CD14-positive monocyte (primary cell): ENCODE measurements around the gene SEC16B. TPM values are rescaled to one million over a fixed set of nuclear protein-coding genes. Genes with fewer than 3 reads are reported as not detected.

Source experiments
- DNase-seq, 3 donors: peaks; one replicate each; pipeline ENCODE4 v3.0.0-alpha.2; 2011 to 2022
- H2AFZ ChIP-seq: 2 replicates; pipeline ENCODE4 v1.6.0; 2012; ENCODE audit warnings: mild to moderate bottlenecking, low read depth, low read length, inconsistent platforms; ENCODE audit not compliant: insufficient read depth, poor library complexity, severe bottlenecking
- H3K27ac ChIP-seq, 2 donors: 1 replicate in 1 of 2; 2 replicates in 1 of 2; pipeline ENCODE4 v1.5.1; 2012 to 2013; ENCODE audit warnings: low read length in 2 of 2, control low read depth in 1 of 2, inconsistent platforms in 1 of 2, low read depth in 1 of 2, mild to moderate bottlenecking in 1 of 2
- H3K27me3 ChIP-seq, 2 donors: one replicate each; pipeline versions ENCODE4 v1.6.0 to v1.6.1; 2011 to 2013; ENCODE audit warnings: low read length in 2 of 2; ENCODE audit not compliant: control insufficient read depth in 2 of 2, insufficient read depth in 2 of 2
- H3K36me3 ChIP-seq, 2 donors: replicated peaks in 1 of 2; 1 replicate in 1 of 2; 2 replicates in 1 of 2; pipeline versions ENCODE4 v1.5.1 to v1.6.1; 2012 to 2013; ENCODE audit warnings: low read length in 2 of 2, control low read depth in 1 of 2, inconsistent platforms in 1 of 2, mild to moderate bottlenecking in 1 of 2; ENCODE audit not compliant: insufficient read depth in 2 of 2, control insufficient read depth in 1 of 2
- H3K4me1 ChIP-seq, 2 donors: 1 replicate in 1 of 2; 2 replicates in 1 of 2; pipeline versions ENCODE4 v1.5.1 to v1.6.1; 2012 to 2013; ENCODE audit warnings: low read length in 2 of 2, control low read depth in 1 of 2, inconsistent platforms in 1 of 2, mild to moderate bottlenecking in 1 of 2, moderate library complexity in 1 of 2; ENCODE audit not compliant: insufficient read depth in 2 of 2, control insufficient read depth in 1 of 2
- H3K4me2 ChIP-seq: replicated peaks from 2 replicates; pipeline ENCODE3; 2012; ENCODE audit warnings: low read length, moderate library complexity, mild to moderate bottlenecking; ENCODE audit not compliant: poor library complexity, severe bottlenecking; ENCODE audit errors: extremely low read depth
- H3K4me3 ChIP-seq, 3 experiments: fragments of 200-600 bp in 1 of 3; sonication (generic) in 1 of 3; replicated peaks in 1 of 3; 1 replicate in 2 of 3; 2 replicates in 1 of 3; pipeline ENCODE4 v1.5.1; 2011 to 2013; ENCODE audit warnings: low read length in 3 of 3, mild to moderate bottlenecking in 3 of 3, control low read depth in 2 of 3, low read depth in 2 of 3, inconsistent platforms in 1 of 3, moderate library complexity in 1 of 3
- H3K79me2 ChIP-seq: 2 replicates; pipeline ENCODE4 v1.6.0; 2012; ENCODE audit warnings: mild to moderate bottlenecking, control low read depth, inconsistent platforms, low read length, moderate library complexity; ENCODE audit not compliant: insufficient read depth
- H3K9ac ChIP-seq: 2 replicates; pipeline ENCODE4 v1.6.0; 2017; ENCODE audit warnings: low read length, mild to moderate bottlenecking; ENCODE audit not compliant: insufficient read depth, poor library complexity, severe bottlenecking
- H3K9me3 ChIP-seq, 2 donors: replicated peaks in 1 of 2; 1 replicate in 1 of 2; 2 replicates in 1 of 2; pipeline versions ENCODE4 v1.5.1 to v1.6.1; 2012 to 2013; ENCODE audit warnings: low read length in 2 of 2, control low read depth in 1 of 2; ENCODE audit not compliant: control insufficient read depth in 1 of 2, insufficient read depth in 1 of 2
- H4K20me1 ChIP-seq: 2 replicates; pipeline ENCODE4 v1.6.0; 2012; ENCODE audit warnings: mild to moderate bottlenecking, low read length, control low read depth, moderate library complexity; ENCODE audit not compliant: insufficient read depth
- H3K27ac Mint-ChIP-seq, 7 donors: one replicate each; pipeline ENCODE4 v1.8.0; 2020; ENCODE audit warnings: mild to moderate bottlenecking in 7 of 7, mixed read lengths in 7 of 7, moderate library complexity in 6 of 7, inconsistent platforms in 2 of 7
- H3K27me3 Mint-ChIP-seq, 3 donors: one replicate each; pipeline ENCODE4 v1.8.0; 2021 to 2022; ENCODE audit warnings: low read depth in 3 of 3, mild to moderate bottlenecking in 3 of 3, mixed read lengths in 3 of 3, moderate library complexity in 3 of 3, inconsistent platforms in 1 of 3
- H3K36me3 Mint-ChIP-seq, 2 donors: one replicate each; pipeline ENCODE4 v1.8.0; 2020; ENCODE audit warnings: mixed read lengths in 2 of 2, inconsistent platforms in 1 of 2, mild to moderate bottlenecking in 1 of 2
- H3K4me1 Mint-ChIP-seq: one replicate; pipeline ENCODE4 v1.8.0; 2020; ENCODE audit warnings: mild to moderate bottlenecking, mixed read lengths
- H3K4me3 Mint-ChIP-seq, 2 donors: one replicate each; pipeline ENCODE4 v1.8.0; 2020; ENCODE audit warnings: mild to moderate bottlenecking in 2 of 2, mixed read lengths in 2 of 2, moderate library complexity in 1 of 2
- H3K9me3 Mint-ChIP-seq, 7 donors: one replicate each; pipeline ENCODE4 v1.8.0; 2020 to 2022; ENCODE audit warnings: mixed read lengths in 7 of 7, mild to moderate bottlenecking in 6 of 7, moderate library complexity in 6 of 7, inconsistent platforms in 2 of 7
- WGBS: methylation state at CpG from one replicate; pipeline ENCODE4 v1.1.5; 2013; ENCODE audit warnings: missing lambda C conversion rate; ENCODE audit not compliant: insufficient coverage; 5-methylcytosine and 5-hydroxymethylcytosine counted together
- intact Hi-C, 2 donors: fragments of 100-400 bp; cut with micrococcal nuclease; formaldehyde crosslinking; loops; one replicate each; pipeline versions ENCODE4 v1.15.0 to v1.15.1; 2023
- polyA plus RNA-seq, 3 donors: library from polyadenylated mRNA; depleted of rRNA in 1 of 3; unstranded in 2 of 3; stranded (reverse) in 1 of 3; fragments of 300-500 nt in 2 of 3; fragments of >200 nt in 1 of 3; fragmentation: Illumina TruSeq in 2 of 3; gene quantifications; 1 replicate in 2 of 3; 2 replicates in 1 of 3; pipeline ENCODE4 v1.2.3, GENCODE V29; 2012 to 2021
- TF ChIP-seq, protein P1 (sequence below): fragments of 200-600 bp; IDR thresholded peaks from one replicate; pipeline ENCODE4 v1.8.0; 2022; ENCODE audit warnings: antibody characterized with exemption, mild to moderate bottlenecking

Gene SEC16B
- polyA plus RNA-seq, 3 donors = 0.10 to 2.0 TPM; not detected in 1

DNA sequence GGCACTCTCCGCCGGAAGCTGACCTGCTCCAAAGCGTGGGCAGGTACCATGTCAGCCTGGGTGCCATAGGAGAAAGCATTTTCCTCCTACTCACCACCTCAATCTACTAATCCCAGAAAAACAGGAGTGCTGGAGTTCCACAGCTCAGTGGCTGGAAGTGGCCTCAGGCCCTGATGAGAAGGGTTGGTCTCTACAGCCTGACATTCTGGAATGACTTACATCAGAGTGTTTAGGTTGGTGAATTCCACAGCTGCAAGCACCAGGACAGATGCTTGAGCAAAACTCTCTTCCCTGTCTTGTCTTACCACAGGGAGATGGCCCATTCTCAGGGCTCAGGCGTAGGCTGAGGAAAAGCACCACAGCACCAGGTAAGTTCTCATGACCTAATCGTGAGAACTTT, 5.5 kb downstream of the SEC16B start:
- H3K27ac Mint-ChIP-seq = no peak overlapping the region
- WGBS = 98% methylated on average over 5 of the region's 5 CpGs

DNA sequence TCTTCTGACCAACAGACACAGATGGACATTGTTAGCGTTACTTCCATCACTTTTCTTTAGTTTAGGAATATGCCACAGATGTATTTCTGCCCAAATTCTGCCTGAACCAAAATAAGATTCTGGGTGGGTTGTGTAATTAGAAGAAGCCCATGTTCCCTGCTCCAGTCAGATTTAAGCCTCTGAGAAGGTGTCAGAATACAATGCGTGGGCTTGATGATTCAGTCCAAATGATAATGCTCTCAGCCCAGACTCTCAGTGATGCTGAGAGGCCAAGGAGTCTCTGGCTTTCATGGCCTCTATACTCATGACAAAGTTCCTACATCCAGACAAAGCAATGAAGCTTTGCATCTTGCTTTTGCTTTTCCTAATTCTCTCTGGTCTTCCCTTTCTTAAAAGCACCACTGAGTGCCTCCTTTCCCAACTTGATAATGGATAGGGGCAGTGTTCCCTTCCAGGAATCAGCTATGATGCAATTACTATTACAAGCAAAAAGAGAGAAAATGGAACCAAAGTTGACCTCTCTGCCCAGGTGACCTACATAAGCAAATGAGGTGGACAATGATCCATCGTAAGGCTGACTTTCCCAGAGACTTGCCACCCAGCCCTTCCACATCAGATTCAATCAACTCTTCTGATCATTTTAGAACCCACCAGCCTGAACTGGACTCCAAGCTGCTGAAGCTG, 8.8 kb downstream of the SEC16B start:
- Histone ChIP-seq H3K9ac (no peak overlapping the region), H3K27ac (no peak overlapping the region), H3K36me3 (no peaks in the 10 kb centered on the region), H4K20me1 (no peaks in the 10 kb centered on the region), H2AFZ (no peak overlapping the region), H3K4me3 (no peak overlapping the region), H3K4me1 (no peaks in the 10 kb centered on the region), H3K4me2 (no peak overlapping the region), H3K79me2 (no peaks in the 10 kb centered on the region), H3K27me3 (no peaks in the 10 kb centered on the region), H3K9me3 (no peaks in the 10 kb centered on the region)
- TF ChIP-seq, protein P1, sequence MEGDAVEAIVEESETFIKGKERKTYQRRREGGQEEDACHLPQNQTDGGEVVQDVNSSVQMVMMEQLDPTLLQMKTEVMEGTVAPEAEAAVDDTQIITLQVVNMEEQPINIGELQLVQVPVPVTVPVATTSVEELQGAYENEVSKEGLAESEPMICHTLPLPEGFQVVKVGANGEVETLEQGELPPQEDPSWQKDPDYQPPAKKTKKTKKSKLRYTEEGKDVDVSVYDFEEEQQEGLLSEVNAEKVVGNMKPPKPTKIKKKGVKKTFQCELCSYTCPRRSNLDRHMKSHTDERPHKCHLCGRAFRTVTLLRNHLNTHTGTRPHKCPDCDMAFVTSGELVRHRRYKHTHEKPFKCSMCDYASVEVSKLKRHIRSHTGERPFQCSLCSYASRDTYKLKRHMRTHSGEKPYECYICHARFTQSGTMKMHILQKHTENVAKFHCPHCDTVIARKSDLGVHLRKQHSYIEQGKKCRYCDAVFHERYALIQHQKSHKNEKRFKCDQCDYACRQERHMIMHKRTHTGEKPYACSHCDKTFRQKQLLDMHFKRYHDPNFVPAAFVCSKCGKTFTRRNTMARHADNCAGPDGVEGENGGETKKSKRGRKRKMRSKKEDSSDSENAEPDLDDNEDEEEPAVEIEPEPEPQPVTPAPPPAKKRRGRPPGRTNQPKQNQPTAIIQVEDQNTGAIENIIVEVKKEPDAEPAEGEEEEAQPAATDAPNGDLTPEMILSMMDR = no peak
- 100% methylated on average over 2 of the region's 3 CpGs for WGBS
- Mint-ChIP-seq H3K27me3 (peaks cover 0 to 2% (median 0%) of the 10 kb centered on the region in 3 donors), H3K9me3 (no peaks in the 10 kb centered on the region), H3K36me3 (no peaks in the 10 kb centered on the region), H3K4me1 (no peaks in the 10 kb centered on the region), H3K4me3 (no peak overlapping the region), H3K27ac (no peak overlapping the region)
- DNase-seq = no peak
- intact Hi-C loops = no loop called here

More for the DNA sequence above, 5.5 kb downstream of the SEC16B start:
- H3K36me3 Mint-ChIP-seq = peaks cover 0 to 2% of the 10 kb centered on the region in 2 donors
- Histone ChIP-seq H2AFZ (no peak overlapping the region), H3K27ac (no peak overlapping the region), H3K79me2 (no peaks in the 10 kb centered on the region), H3K9ac (no peak overlapping the region), H3K27me3 (no peaks in the 10 kb centered on the region), H3K36me3 (no peaks in the 10 kb centered on the region), H4K20me1 (no peaks in the 10 kb centered on the region), H3K4me2 (no peak overlapping the region), H3K9me3 (no peaks in the 10 kb centered on the region), H3K4me1 (no peaks in the 10 kb centered on the region), H3K4me3 (no peak overlapping the region)
- no peak for DNase-seq
- H3K9me3 Mint-ChIP-seq = no peaks in the 10 kb centered on the region
- peaks cover 0 to 2% (median 0%) of the 10 kb centered on the region in 3 donors for H3K27me3 Mint-ChIP-seq
- TF ChIP-seq, protein P1 = no peak
- no peaks in the 10 kb centered on the region for H3K4me1 Mint-ChIP-seq
- no peak overlapping the region for H3K4me3 Mint-ChIP-seq
- intact Hi-C loops = no loop called here
